Sigmoid colon (tissue), 4 donors: Measurements from ENCODE around the gene BRD3.
A peak's percentile ranks its signal among the peaks of the same experiment; 100 is the strongest.

ENCODE experiments used
- EP300 ChIP-seq, 4 donors: sonication (generic); formaldehyde crosslinking; IDR thresholded peaks; one replicate each; pipeline ENCODE4 v1.6.1; 2017; ENCODE audit warnings: antibody characterized with exemption in 4 of 4
- POLR2AphosphoS5 ChIP-seq, 4 donors: sonication (generic); formaldehyde crosslinking; IDR thresholded peaks; one replicate each; pipeline ENCODE4 v1.6.1; 2017; ENCODE audit warnings: antibody characterized with exemption in 4 of 4
- TF ChIP-seq, protein P1 (sequence below), 4 experiments: fragments of 450-650 bp in 3 of 4; fragments of 200-600 bp in 1 of 4; IDR thresholded peaks; one replicate each; pipeline ENCODE4 v1.5.1; 2016 to 2019; ENCODE audit warnings: antibody characterized with exemption in 4 of 4, mild to moderate bottlenecking in 3 of 4, moderate library complexity in 2 of 4

DNA sequence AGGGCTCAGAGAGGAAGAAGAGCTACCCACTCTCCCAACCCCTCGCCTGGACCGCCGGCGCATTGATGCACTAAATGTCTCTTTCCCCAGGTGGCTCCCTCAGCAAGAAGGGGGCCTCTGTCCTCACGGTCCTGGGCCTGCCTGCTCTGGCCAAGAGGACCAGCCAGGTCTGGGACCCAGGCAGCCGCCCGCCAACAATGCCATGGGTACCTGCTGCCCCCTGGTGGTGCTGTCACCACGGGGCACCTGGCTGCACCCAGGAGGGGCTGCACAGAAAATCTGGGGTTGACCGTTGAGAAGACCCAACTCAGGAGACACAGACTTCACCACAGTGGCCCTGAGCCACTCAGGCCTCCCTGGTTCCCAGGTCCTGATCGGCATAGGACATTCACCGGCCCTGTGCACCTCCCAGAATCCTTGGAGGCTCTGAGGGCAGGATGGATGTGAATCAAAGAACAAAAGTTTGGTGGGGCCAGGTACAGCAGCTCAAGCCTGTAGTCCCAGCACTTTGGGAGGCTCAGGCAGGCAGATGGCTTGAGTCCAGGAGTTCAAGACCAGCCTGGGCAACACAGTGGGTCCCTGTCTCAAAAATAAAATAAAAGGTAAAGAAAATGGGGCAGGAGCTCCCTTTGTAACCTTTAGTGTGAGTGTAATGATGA, 73.3 kb downstream of the BRD3 start:
- no peak for TF ChIP-seq POLR2AphosphoS5 (IDR thresholded peaks at IDR 0.05)
- TF ChIP-seq, protein P1, sequence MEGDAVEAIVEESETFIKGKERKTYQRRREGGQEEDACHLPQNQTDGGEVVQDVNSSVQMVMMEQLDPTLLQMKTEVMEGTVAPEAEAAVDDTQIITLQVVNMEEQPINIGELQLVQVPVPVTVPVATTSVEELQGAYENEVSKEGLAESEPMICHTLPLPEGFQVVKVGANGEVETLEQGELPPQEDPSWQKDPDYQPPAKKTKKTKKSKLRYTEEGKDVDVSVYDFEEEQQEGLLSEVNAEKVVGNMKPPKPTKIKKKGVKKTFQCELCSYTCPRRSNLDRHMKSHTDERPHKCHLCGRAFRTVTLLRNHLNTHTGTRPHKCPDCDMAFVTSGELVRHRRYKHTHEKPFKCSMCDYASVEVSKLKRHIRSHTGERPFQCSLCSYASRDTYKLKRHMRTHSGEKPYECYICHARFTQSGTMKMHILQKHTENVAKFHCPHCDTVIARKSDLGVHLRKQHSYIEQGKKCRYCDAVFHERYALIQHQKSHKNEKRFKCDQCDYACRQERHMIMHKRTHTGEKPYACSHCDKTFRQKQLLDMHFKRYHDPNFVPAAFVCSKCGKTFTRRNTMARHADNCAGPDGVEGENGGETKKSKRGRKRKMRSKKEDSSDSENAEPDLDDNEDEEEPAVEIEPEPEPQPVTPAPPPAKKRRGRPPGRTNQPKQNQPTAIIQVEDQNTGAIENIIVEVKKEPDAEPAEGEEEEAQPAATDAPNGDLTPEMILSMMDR (IDR thresholded peaks at IDR 0.05), result peak; percentile 96 to 98 (median 98)
- no peak for TF ChIP-seq EP300 (IDR thresholded peaks at IDR 0.05)
